Breast epithelium (tissue), 3 donors: ENCODE results near the gene PDZD2.

Experiments
- POLR2A ChIP-seq: fragments of 450-650 bp; IDR thresholded peaks from one replicate; pipeline ENCODE4 v1.6.1; 2016; ENCODE audit warnings: antibody characterized with exemption, mild to moderate bottlenecking, moderate library complexity
- POLR2AphosphoS5 ChIP-seq, 3 donors: sonication (generic); formaldehyde crosslinking; IDR thresholded peaks; one replicate each; pipeline ENCODE4 v1.6.1; 2017; ENCODE audit warnings: antibody characterized with exemption in 3 of 3
- TF ChIP-seq, protein P1 (sequence below), 3 donors: fragments of 450-650 bp; IDR thresholded peaks; one replicate each; pipeline ENCODE4 v1.5.1; 2016 to 2017; ENCODE audit warnings: antibody characterized with exemption in 3 of 3, mild to moderate bottlenecking in 3 of 3, moderate library complexity in 3 of 3

DNA sequence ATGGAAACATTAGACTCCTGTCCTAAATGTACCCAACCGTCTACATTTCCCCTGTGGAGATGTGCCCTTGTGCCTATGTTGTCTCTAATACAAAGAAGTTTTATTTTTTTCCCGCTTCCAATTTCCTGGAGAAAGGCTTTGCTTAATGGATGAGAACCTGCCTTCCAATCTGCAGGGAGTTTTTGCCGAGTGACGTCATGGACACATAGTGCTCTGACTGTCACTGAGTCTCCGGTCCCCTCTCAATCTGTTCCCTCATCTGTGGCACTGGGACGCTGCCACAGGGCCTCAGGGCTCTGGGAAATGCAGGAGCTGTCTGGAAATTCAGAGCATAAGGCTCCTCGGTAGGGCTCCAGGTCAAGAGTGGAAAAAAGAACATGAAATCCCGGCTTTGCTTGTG lies 144.8 kb downstream of the PDZD2 start:
- TF ChIP-seq, protein P1, sequence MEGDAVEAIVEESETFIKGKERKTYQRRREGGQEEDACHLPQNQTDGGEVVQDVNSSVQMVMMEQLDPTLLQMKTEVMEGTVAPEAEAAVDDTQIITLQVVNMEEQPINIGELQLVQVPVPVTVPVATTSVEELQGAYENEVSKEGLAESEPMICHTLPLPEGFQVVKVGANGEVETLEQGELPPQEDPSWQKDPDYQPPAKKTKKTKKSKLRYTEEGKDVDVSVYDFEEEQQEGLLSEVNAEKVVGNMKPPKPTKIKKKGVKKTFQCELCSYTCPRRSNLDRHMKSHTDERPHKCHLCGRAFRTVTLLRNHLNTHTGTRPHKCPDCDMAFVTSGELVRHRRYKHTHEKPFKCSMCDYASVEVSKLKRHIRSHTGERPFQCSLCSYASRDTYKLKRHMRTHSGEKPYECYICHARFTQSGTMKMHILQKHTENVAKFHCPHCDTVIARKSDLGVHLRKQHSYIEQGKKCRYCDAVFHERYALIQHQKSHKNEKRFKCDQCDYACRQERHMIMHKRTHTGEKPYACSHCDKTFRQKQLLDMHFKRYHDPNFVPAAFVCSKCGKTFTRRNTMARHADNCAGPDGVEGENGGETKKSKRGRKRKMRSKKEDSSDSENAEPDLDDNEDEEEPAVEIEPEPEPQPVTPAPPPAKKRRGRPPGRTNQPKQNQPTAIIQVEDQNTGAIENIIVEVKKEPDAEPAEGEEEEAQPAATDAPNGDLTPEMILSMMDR (IDR thresholded peaks at IDR 0.05), result no peak
- TF ChIP-seq POLR2AphosphoS5 (IDR thresholded peaks at IDR 0.05) (no peak), POLR2A (no peak)
